SK-N-SH (cell line): ENCODE data around the gene CACNA2D3. TPM values are rescaled to one million over a fixed set of nuclear protein-coding genes. Genes with fewer than 3 reads are reported as not detected.

Experiments used
- CTCF ChIA-PET: fragments of 300-600, 350-600 bp; formaldehyde crosslinking; extraction: SDS; loops from one replicate; lab custom pipeline; 2021; lab: Yijun Ruan, JAX
- POLR2A ChIA-PET: fragments of 350-600 bp; sonication (Branson Sonifier 250); formaldehyde crosslinking; extraction: SDS; loops from one replicate; lab custom pipeline; 2020; ENCODE audit warnings: antibody characterized with exemption, inconsistent platforms; lab: Yijun Ruan, JAX
- DNase-seq: peaks from one replicate; pipeline ENCODE4 v3.0.0; 2012
- H2AFZ ChIP-seq: fragments of 200-600 bp; sonication (generic); 2 replicates; pipeline ENCODE4 v1.8.1; 2016; ENCODE audit warnings: antibody characterized with exemption, mild to moderate bottlenecking, low read depth
- H3F3A ChIP-seq: fragments of 200-600 bp; sonication (generic); replicated peaks from 2 replicates; pipeline ENCODE3; 2016; ENCODE audit warnings: antibody characterized with exemption, mild to moderate bottlenecking; ENCODE audit not compliant: insufficient read depth
- H3K27ac ChIP-seq, 2 experiments: fragments of 200-500 bp in 1 of 2; fragments of 200-600 bp in 1 of 2; sonication (Bioruptor generic) in 1 of 2; sonication (generic), shearing (Covaris generic) in 1 of 2; 2 replicates each; pipeline versions ENCODE4 v1.5.1 to v1.6.1; 2014 to 2016; ENCODE audit warnings: low read depth in 2 of 2, inconsistent platforms in 1 of 2, low read length in 1 of 2, mild to moderate bottlenecking in 1 of 2, mixed read lengths in 1 of 2
- H3K27me3 ChIP-seq: fragments of 200-600 bp; sonication (generic), shearing (Covaris generic); 2 replicates; pipeline ENCODE4 v1.6.1; 2016; ENCODE audit warnings: mixed run types; ENCODE audit not compliant: insufficient read depth
- H3K36me3 ChIP-seq, 2 experiments: fragments of 200-500 bp in 1 of 2; fragments of 200-600 bp in 1 of 2; sonication (Bioruptor generic) in 1 of 2; sonication (generic) in 1 of 2; replicated peaks in 1 of 2; 2 replicates each; pipeline versions ENCODE3 to v1.5.1; 2014 to 2016; ENCODE audit warnings: low read length in 1 of 2, mild to moderate bottlenecking in 1 of 2; ENCODE audit not compliant: insufficient read depth in 2 of 2, control insufficient read depth in 1 of 2
- H3K4me1 ChIP-seq, 2 experiments: fragments of 200-500 bp in 1 of 2; fragments of 200-600 bp in 1 of 2; sonication (Bioruptor generic) in 1 of 2; sonication (generic), shearing (Covaris generic) in 1 of 2; 2 replicates each; pipeline versions ENCODE4 v1.5.1 to v1.6.1; 2014 to 2016; ENCODE audit warnings: low read depth in 1 of 2, low read length in 1 of 2, mixed run types in 1 of 2; ENCODE audit not compliant: insufficient read depth in 2 of 2, control insufficient read depth in 1 of 2
- H3K4me2 ChIP-seq: fragments of 200-600 bp; sonication (generic), shearing (Covaris generic); 2 replicates; pipeline ENCODE4 v1.6.1; 2017; ENCODE audit warnings: mixed run types
- H3K4me3 ChIP-seq, 2 experiments: fragments of 200-500 bp in 1 of 2; fragments of 200-600 bp in 1 of 2; sonication (Bioruptor generic) in 1 of 2; sonication (generic), shearing (Covaris generic) in 1 of 2; 2 replicates each; pipeline versions ENCODE4 v1.5.1 to v1.8.1; 2014 to 2016; ENCODE audit warnings: low read depth in 2 of 2, inconsistent platforms in 1 of 2, low read length in 1 of 2, mild to moderate bottlenecking in 1 of 2, mixed read lengths in 1 of 2, moderate library complexity in 1 of 2
- H3K79me2 ChIP-seq: fragments of 200-600 bp; sonication (generic); 2 replicates; pipeline ENCODE4 v1.8.1; 2017; ENCODE audit warnings: mild to moderate bottlenecking; ENCODE audit not compliant: insufficient read depth
- H3K9ac ChIP-seq: fragments of 200-600 bp; sonication (generic); 2 replicates; pipeline ENCODE4 v1.6.1; 2017; ENCODE audit warnings: mixed run types
- H3K9me2 ChIP-seq: fragments of 200-600 bp; sonication (generic); 2 replicates; pipeline ENCODE4 v1.6.1; 2017; ENCODE audit warnings: mixed run types
- H3K9me3 ChIP-seq: fragments of 200-600 bp; sonication (generic); 2 replicates; pipeline ENCODE4 v1.6.1; 2017; ENCODE audit warnings: mixed run types, mild to moderate bottlenecking, moderate library complexity
- H4K20me1 ChIP-seq: fragments of 200-600 bp; sonication (generic); 2 replicates; pipeline ENCODE4 v1.6.1; 2017; ENCODE audit warnings: mild to moderate bottlenecking, mixed run types; ENCODE audit not compliant: insufficient read depth
- CHD2 ChIP-seq: fragments of 150-350 bp; IDR thresholded peaks from 2 replicates; pipeline ENCODE4 v1.6.1; 2018; ENCODE audit warnings: low read length; ENCODE audit not compliant: partially characterized antibody
- ELF1 ChIP-seq: IDR thresholded peaks from 2 replicates; pipeline ENCODE4 v1.4.0; 2012
- EP300 ChIP-seq, 2 experiments: IDR thresholded peaks; 2 replicates each; pipeline versions ENCODE4 v1.4.0 to v1.6.1; 2012; ENCODE audit warnings: borderline replicate concordance in 1 of 2, low read depth in 1 of 2, low read length in 1 of 2
- EZH2phosphoT487 ChIP-seq: fragments of 200-600 bp; sonication (generic); IDR thresholded peaks from 2 replicates; pipeline ENCODE4 v1.6.1; 2017; ENCODE audit warnings: low read depth, mixed run types, mild to moderate bottlenecking, antibody characterized with exemption, moderate library complexity, borderline replicate concordance
- FOXM1 ChIP-seq: IDR thresholded peaks from 2 replicates; pipeline ENCODE4 v1.4.0; 2012; ENCODE audit warnings: low read depth, mild to moderate bottlenecking
- GABPA ChIP-seq: IDR thresholded peaks from 2 replicates; pipeline ENCODE4 v1.4.0; 2012; ENCODE audit warnings: low read depth, mild to moderate bottlenecking
- IRF3 ChIP-seq: fragments of 150-350 bp; IDR thresholded peaks from 2 replicates; pipeline ENCODE4 v1.6.1; 2016; ENCODE audit warnings: mild to moderate bottlenecking, low read depth, low read length
- MEF2A ChIP-seq: IDR thresholded peaks from 2 replicates; pipeline ENCODE4 v1.4.0; 2012; ENCODE audit warnings: low read depth, borderline replicate concordance
- MXI1 ChIP-seq: IDR thresholded peaks from 2 replicates; pipeline ENCODE4 v1.6.1; 2012; ENCODE audit warnings: mild to moderate bottlenecking, low read depth, low read length, improper control_type of control experiment
- NFIC ChIP-seq: IDR thresholded peaks from 2 replicates; pipeline ENCODE4 v1.4.0; 2012; ENCODE audit warnings: borderline replicate concordance
- POLR2AphosphoS5 ChIP-seq: IDR thresholded peaks from 2 replicates; pipeline ENCODE4 v1.6.1; 2012; ENCODE audit warnings: low read depth, low read length
- RAD21 ChIP-seq: IDR thresholded peaks from 2 replicates; pipeline ENCODE4 v1.6.1; 2012; ENCODE audit warnings: mild to moderate bottlenecking, low read length
- RCOR1 ChIP-seq: fragments of 150-350 bp; IDR thresholded peaks from 2 replicates; pipeline ENCODE4 v1.6.1; 2017; ENCODE audit warnings: antibody characterized with exemption, low read length
- SIN3A ChIP-seq: IDR thresholded peaks from 2 replicates; pipeline ENCODE4 v1.6.1; 2012; ENCODE audit warnings: low read depth, mild to moderate bottlenecking, low read length, moderate library complexity, borderline replicate concordance
- TCF12 ChIP-seq: IDR thresholded peaks from 2 replicates; pipeline ENCODE4 v1.4.0; 2012
- TEAD4 ChIP-seq: IDR thresholded peaks from 2 replicates; pipeline ENCODE4 v1.4.0; 2012; ENCODE audit warnings: mild to moderate bottlenecking, borderline replicate concordance; ENCODE audit not compliant: insufficient read depth
- USF2 ChIP-seq: fragments of 150-350 bp; IDR thresholded peaks from 2 replicates; pipeline ENCODE4 v1.6.1; 2017; ENCODE audit warnings: antibody characterized with exemption, low read length, low read depth, borderline replicate concordance
- YY1 ChIP-seq: IDR thresholded peaks from 2 replicates; pipeline ENCODE4 v1.4.0; 2012; ENCODE audit warnings: low read depth, mild to moderate bottlenecking
- polyA plus RNA-seq, 3 experiments: library from polyadenylated mRNA; depleted of rRNA; stranded (reverse); fragments of >200 nt; gene quantifications; 2 replicates each; pipeline ENCODE4 v1.2.3, GENCODE V29; 2012
- TF ChIP-seq, protein P1 (sequence below): IDR thresholded peaks from 2 replicates; pipeline ENCODE4; 2012
- TF ChIP-seq, protein P2 (sequence below): fragments of 200-600 bp; sonication (generic); IDR thresholded peaks from 2 replicates; pipeline ENCODE4 v1.6.1; 2017; ENCODE audit warnings: antibody characterized with exemption, mild to moderate bottlenecking, moderate library complexity
- TF ChIP-seq, protein P3 (sequence below): IDR thresholded peaks from 2 replicates; pipeline ENCODE4 v1.4.0; 2012; ENCODE audit warnings: low read depth, borderline replicate concordance

CACNA2D3 gene
- polyA plus RNA-seq, 1 of the 3 experiments (the other 2 are of a cell fraction): 0.15 TPM

DNA sequence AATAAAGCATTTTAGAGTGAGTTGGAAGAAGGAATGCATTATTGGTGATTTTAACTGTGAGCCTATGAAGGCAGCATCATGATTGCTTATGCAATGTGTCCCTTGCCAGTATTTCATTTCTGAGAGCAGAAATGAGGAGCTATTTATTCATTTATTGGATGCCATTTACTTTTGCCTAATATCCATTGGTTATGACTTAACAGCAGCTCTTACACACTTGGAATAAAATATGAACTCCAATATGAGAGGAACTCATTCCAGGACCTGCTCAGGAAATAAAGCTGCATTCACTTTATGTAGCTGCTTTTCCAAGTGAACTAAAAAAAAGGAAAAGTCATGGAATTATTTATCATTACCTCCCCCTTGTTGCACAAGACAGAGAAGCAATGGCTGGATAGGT lies 525.4 kb downstream of the CACNA2D3 start (continued):
- TF ChIP-seq TEAD4 (no peak), MXI1 (no peak), RAD21 (no peak), CHD2 (no peak), SIN3A (no peak), TCF12 (no peak), YY1 (no peak)
- TF ChIP-seq, protein P1, sequence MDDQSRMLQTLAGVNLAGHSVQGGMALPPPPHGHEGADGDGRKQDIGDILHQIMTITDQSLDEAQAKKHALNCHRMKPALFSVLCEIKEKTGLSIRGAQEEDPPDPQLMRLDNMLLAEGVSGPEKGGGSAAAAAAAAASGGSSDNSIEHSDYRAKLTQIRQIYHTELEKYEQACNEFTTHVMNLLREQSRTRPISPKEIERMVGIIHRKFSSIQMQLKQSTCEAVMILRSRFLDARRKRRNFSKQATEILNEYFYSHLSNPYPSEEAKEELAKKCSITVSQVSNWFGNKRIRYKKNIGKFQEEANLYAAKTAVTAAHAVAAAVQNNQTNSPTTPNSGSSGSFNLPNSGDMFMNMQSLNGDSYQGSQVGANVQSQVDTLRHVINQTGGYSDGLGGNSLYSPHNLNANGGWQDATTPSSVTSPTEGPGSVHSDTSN: no peak

- Histone ChIP-seq H3K4me3 (no peak overlapping the region), H3K27me3 (no peaks in the 10 kb centered on the region), H3K9ac (no peak overlapping the region), H3K4me1 (no peaks in the 10 kb centered on the region), H3K79me2 (no peaks in the 10 kb centered on the region), H3K9me2 (no peaks in the 10 kb centered on the region), H3K27ac (no peak overlapping the region), H4K20me1 (no peaks in the 10 kb centered on the region), H3K36me3 (no peaks in the 10 kb centered on the region), H3F3A (no peaks in the 10 kb centered on the region), H3K9me3 (no peaks in the 10 kb centered on the region), H3K4me2 (no peak overlapping the region), H2AFZ (no peak overlapping the region)
- no peak for DNase-seq
- POLR2A ChIA-PET: no interaction called here
- TF ChIP-seq MEF2A (no peak), RCOR1 (no peak), USF2 (no peak), EP300 (IDR thresholded peaks at IDR 0.05; ENCODE audit: borderline replicate concordance in 1 of 2, low read depth in 1 of 2, low read length in 1 of 2) (no peak), POLR2AphosphoS5 (no peak), ELF1 (no peak), FOXM1 (no peak), IRF3 (no peak), GABPA (no peak), EZH2phosphoT487 (no peak), CHD2 (no peak), NFIC (no peak)
- TF ChIP-seq, protein P2, sequence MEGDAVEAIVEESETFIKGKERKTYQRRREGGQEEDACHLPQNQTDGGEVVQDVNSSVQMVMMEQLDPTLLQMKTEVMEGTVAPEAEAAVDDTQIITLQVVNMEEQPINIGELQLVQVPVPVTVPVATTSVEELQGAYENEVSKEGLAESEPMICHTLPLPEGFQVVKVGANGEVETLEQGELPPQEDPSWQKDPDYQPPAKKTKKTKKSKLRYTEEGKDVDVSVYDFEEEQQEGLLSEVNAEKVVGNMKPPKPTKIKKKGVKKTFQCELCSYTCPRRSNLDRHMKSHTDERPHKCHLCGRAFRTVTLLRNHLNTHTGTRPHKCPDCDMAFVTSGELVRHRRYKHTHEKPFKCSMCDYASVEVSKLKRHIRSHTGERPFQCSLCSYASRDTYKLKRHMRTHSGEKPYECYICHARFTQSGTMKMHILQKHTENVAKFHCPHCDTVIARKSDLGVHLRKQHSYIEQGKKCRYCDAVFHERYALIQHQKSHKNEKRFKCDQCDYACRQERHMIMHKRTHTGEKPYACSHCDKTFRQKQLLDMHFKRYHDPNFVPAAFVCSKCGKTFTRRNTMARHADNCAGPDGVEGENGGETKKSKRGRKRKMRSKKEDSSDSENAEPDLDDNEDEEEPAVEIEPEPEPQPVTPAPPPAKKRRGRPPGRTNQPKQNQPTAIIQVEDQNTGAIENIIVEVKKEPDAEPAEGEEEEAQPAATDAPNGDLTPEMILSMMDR: no peak
- TF ChIP-seq, protein P3, sequence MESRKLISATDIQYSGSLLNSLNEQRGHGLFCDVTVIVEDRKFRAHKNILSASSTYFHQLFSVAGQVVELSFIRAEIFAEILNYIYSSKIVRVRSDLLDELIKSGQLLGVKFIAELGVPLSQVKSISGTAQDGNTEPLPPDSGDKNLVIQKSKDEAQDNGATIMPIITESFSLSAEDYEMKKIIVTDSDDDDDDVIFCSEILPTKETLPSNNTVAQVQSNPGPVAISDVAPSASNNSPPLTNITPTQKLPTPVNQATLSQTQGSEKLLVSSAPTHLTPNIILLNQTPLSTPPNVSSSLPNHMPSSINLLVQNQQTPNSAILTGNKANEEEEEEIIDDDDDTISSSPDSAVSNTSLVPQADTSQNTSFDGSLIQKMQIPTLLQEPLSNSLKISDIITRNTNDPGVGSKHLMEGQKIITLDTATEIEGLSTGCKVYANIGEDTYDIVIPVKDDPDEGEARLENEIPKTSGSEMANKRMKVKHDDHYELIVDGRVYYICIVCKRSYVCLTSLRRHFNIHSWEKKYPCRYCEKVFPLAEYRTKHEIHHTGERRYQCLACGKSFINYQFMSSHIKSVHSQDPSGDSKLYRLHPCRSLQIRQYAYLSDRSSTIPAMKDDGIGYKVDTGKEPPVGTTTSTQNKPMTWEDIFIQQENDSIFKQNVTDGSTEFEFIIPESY: no peak
- CTCF ChIA-PET: interaction anchor here (1.3 kb wide), 1 partner anchor 9 kb away, joined by 3 read pairs; no protein-coding TSS in a partner anchor
These were observed 527.2 kb downstream of the CACNA2D3 start for GRCh38 chr3:54649551-54649950.
